ENCODE measurements around the gene ZNF615.
"Not testable (repeated sequence)": the region's sequence is repeated elsewhere in the genome, so short reads cannot be mapped to it uniquely, and the experiment has no call there.

DNA sequence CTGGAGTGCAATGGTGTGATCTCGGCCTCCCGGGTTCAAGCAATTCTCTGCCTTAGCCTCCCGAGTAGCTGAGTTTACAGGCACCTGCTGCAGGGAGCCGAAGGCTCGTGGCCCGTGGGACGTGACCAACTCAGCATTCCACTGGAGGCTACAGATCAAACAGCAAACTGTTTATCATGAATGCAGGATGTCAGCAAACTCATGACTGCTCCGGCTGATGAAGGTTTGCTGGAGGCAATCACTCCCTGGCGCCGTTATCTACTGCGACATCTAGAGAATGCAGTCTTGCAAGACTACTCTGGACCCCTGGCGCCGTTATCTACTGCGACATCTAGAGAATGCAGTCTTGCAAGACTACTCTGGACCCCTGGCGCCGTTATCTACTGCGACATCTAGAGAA lies 32.2 kb downstream of the ZNF615 start:
- TF ChIP-seq, protein P1, sequence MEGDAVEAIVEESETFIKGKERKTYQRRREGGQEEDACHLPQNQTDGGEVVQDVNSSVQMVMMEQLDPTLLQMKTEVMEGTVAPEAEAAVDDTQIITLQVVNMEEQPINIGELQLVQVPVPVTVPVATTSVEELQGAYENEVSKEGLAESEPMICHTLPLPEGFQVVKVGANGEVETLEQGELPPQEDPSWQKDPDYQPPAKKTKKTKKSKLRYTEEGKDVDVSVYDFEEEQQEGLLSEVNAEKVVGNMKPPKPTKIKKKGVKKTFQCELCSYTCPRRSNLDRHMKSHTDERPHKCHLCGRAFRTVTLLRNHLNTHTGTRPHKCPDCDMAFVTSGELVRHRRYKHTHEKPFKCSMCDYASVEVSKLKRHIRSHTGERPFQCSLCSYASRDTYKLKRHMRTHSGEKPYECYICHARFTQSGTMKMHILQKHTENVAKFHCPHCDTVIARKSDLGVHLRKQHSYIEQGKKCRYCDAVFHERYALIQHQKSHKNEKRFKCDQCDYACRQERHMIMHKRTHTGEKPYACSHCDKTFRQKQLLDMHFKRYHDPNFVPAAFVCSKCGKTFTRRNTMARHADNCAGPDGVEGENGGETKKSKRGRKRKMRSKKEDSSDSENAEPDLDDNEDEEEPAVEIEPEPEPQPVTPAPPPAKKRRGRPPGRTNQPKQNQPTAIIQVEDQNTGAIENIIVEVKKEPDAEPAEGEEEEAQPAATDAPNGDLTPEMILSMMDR (IDR thresholded peaks at IDR 0.05 in 2 of 3, conservative IDR thresholded peaks at IDR 0.05 in 1 of 3; ENCODE audit: borderline replicate concordance in 1 of 3, insufficient read depth in 1 of 3, low read depth in 2 of 3, low read length in 2 of 3): not testable (repeated sequence)
- not testable (repeated sequence) for TF ChIP-seq EZH2phosphoT487 (IDR thresholded peaks at IDR 0.05; ENCODE audit: borderline replicate concordance); YY1 (IDR thresholded peaks at IDR 0.05; ENCODE audit: extremely low read depth, insufficient replicate concordance, low read depth, low read length); POLR2AphosphoS5 (IDR thresholded peaks at IDR 0.05; ENCODE audit: low read depth, low read length); SP1 (IDR thresholded peaks at IDR 0.05; ENCODE audit: low read depth)

Measured in HCT116 (cell line).